ENCODE measurements around the gene HOXD13. TPM values are rescaled to one million over a fixed set of nuclear protein-coding genes. Genes with fewer than 3 reads are reported as not detected.

HOXD13 gene
- total RNA-seq, 4 donors from 2014 or later: 0.32 TPM; not detected in 3

DNA sequence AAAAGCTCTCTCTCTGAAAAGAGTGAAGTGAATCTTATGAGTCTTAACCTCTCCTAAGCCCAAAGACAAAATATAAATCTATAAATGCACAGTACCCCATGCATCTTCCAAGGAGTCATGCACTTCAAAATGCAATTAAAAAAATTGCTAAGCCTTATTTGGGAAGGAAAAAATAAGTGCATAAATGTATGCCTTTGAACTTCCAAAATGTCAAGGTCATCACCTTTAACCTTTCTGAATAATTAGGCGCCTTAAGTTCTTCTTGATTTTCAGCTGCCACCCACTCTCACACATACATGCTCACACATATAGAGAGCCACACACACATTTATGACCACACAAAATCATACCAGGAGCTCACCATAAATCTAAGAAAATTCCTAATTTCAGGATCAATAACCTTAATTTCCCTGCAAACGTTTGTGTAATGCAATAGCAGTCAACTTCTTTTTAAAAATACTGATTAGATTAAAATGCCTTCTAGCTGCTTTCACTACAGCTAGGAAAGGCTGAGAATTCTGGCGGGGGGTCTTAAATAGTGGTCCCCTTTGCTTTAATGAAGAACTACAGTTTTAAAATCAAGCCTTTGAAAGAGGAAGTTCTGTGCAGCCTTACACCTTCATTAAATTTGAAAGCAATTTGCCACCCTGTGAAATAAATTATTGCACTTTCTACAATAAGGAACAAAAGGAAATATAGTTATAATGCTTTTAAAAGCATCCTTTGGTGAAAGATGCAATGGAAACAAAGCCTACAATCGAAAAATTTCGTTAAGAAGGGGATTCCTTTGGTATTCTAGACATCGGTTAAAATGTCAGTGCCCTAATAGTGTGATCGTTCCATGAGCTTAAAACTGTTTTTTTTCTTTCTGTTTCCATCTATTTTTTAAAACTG is 18.1 kb downstream of the HOXD13 start:
- Histone ChIP-seq H3K9me3 (no peaks in the 10 kb centered on the region), H3K27me3 (peaks cover 98% of the 10 kb centered on the region), H3K4me3 (no peak overlapping the region), H3K4me1 (peaks cover 8 to 38% (median 16%) of the 10 kb centered on the region in 4 donors), H3K27ac (peak overlapping the region in 2 of 4 donors; percentile 69 to 73), H3K36me3 (no peaks in the 10 kb centered on the region)
- intact Hi-C loops (cut with DNase I; ENCODE audit: low total_unique reads): no loop called here
- peak in 1 of 3 donors; percentile 25 for TF ChIP-seq POLR2AphosphoS5 (IDR thresholded peaks at IDR 0.05)
- TF ChIP-seq, protein P1, sequence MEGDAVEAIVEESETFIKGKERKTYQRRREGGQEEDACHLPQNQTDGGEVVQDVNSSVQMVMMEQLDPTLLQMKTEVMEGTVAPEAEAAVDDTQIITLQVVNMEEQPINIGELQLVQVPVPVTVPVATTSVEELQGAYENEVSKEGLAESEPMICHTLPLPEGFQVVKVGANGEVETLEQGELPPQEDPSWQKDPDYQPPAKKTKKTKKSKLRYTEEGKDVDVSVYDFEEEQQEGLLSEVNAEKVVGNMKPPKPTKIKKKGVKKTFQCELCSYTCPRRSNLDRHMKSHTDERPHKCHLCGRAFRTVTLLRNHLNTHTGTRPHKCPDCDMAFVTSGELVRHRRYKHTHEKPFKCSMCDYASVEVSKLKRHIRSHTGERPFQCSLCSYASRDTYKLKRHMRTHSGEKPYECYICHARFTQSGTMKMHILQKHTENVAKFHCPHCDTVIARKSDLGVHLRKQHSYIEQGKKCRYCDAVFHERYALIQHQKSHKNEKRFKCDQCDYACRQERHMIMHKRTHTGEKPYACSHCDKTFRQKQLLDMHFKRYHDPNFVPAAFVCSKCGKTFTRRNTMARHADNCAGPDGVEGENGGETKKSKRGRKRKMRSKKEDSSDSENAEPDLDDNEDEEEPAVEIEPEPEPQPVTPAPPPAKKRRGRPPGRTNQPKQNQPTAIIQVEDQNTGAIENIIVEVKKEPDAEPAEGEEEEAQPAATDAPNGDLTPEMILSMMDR (IDR thresholded peaks at IDR 0.05): no peak
- in situ Hi-C loops (cut with MboI; ENCODE audit: low pct_ligation_motif_present in 1 of 4, low pct_unique_long_range_greater_than_20kb in 1 of 4, low sequenced_read_pairs in 3 of 4): loop anchor here in 3 of 4 donors (25.0 kb wide), 2 partner anchors 702 to 1027 kb away; no protein-coding TSS in a partner anchor
- DNase-seq: no peak
- 30 to 39% methylated on average over 7 of the region's 7 CpGs for WGBS, 2 donors (ENCODE audit: low coverage in 1 of 2)

DNA sequence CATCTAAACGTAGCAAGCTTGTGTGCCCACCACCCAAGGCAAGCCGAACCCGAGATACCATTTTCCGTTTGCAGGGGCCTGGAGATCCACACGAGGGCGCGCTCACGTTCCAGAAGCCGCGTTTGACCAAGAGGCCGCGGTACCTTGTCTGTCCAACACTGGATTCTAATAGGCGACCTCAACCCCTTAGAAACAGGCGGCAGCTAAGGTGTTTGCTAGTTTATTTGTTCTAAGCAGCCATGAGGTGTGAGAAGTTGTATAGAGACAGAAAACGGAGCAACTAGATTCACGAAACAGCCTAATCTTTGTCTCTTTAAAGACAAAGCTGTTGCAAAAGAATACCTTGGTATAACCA is 18.8 kb downstream of the HOXD13 start:
- peaks cover 98% of the 10 kb centered on the region for H3K27me3 ChIP-seq

DNA sequence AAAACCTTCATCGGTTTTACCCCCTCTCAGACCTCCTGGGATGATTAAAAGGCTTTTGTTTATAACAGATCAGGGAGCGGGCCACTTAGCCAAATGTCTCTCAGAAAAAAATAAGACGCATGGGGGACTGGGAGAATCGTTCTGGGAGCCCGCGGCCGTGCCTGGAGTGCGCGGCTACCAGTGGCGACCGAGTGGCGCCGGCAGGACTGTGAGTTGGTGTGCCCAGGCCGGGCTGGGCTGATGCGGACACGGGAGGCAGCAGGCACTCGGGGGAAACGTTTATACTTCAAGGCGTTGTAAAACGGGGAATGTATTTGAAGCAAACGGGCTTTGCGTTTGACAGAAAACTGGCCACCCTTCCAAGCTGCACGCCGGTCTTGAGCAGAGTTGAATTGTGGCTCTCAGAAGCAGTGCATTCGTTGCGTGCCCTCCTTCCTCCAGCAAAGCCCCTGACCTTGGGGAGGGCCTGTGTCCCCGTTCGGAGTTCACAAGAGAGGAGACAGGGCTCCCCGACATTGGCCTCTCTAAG is 19.4 kb downstream of the HOXD13 start:
- intact Hi-C loops (cut with DNase I; ENCODE audit: low total_unique reads): no loop called here
- Histone ChIP-seq H3K36me3 (no peaks in the 10 kb centered on the region), H3K4me3 (peak overlapping the region in 1 of 4 donors; percentile 18), H3K9me3 (no peaks in the 10 kb centered on the region), H3K27ac (peak overlapping the region in 2 of 4 donors; percentile 37 to 69), H3K4me1 (peaks cover 7 to 37% (median 11%) of the 10 kb centered on the region in 4 donors), H3K27me3 (peaks cover 98% of the 10 kb centered on the region)
- in situ Hi-C loops (cut with MboI; ENCODE audit: low pct_ligation_motif_present in 1 of 4, low pct_unique_long_range_greater_than_20kb in 1 of 4, low sequenced_read_pairs in 3 of 4): loop anchor here in 3 of 4 donors (25.0 kb wide), 2 partner anchors 700 to 1025 kb away; no protein-coding TSS in a partner anchor
- 35 to 37% methylated on average over 21 to 28 of the region's 29 CpGs for WGBS, 2 donors (ENCODE audit: low coverage in 1 of 2)
- TF ChIP-seq POLR2A (IDR thresholded peaks at IDR 0.05): no peak
- TF ChIP-seq POLR2AphosphoS5 (IDR thresholded peaks at IDR 0.05): no peak
- no peak for TF ChIP-seq EP300 (IDR thresholded peaks at IDR 0.05; ENCODE audit: low read depth)
- TF ChIP-seq, protein P1 (IDR thresholded peaks at IDR 0.05): no peak
- no peak for DNase-seq

More for the DNA sequence above, 18.8 kb downstream of the HOXD13 start:
- Histone ChIP-seq H3K9me3 (no peaks in the 10 kb centered on the region), H3K27ac (peak overlapping the region in 2 of 4 donors; percentile 37 to 69), H3K4me1 (peaks cover 8 to 43% (median 16%) of the 10 kb centered on the region in 4 donors), H3K36me3 (no peaks in the 10 kb centered on the region), H3K4me3 (no peak overlapping the region)
- intact Hi-C loops (cut with DNase I; ENCODE audit: low total_unique reads): no loop called here
- DNase-seq: peak; percentile 69
- WGBS, 2 donors (ENCODE audit: low coverage in 1 of 2): 2 to 4% methylated on average over 14 to 16 of the region's 16 CpGs
- in situ Hi-C loops (cut with MboI; ENCODE audit: low pct_ligation_motif_present in 1 of 4, low pct_unique_long_range_greater_than_20kb in 1 of 4, low sequenced_read_pairs in 3 of 4): loop anchor here in 3 of 4 donors (25.0 kb wide), 2 partner anchors 701 to 1026 kb away; no protein-coding TSS in a partner anchor
- no peak for TF ChIP-seq POLR2A (IDR thresholded peaks at IDR 0.05)
- TF ChIP-seq, protein P1 (IDR thresholded peaks at IDR 0.05): peak; percentile 56 to 68 (median 58)
